Measurements from ENCODE around the gene PAPPA.

GRCh38 chr9:116209414-116210116, 56.0 kb downstream of the PAPPA start:
- TF ChIP-seq EZH2 (IDR thresholded peaks at IDR 0.05; ENCODE audit: insufficient read depth, low read length): no peak
- TF ChIP-seq CTCF (IDR thresholded peaks at IDR 0.05; ENCODE audit: insufficient read depth, low read depth, low read length): no peak
